Prostate gland (tissue), 2 donors: ENCODE measurements around the gene DOCK3. TPM values are rescaled to one million over a fixed set of nuclear protein-coding genes. Genes with fewer than 3 reads are reported as not detected.

Experiments used
- DNase-seq: peaks from one replicate; pipeline ENCODE4 v3.0.0-alpha.2; 2019; ENCODE audit warnings: low spot score
- H3K27ac ChIP-seq, 2 donors: fragments of 200-600 bp; sonication (generic); 2 replicates each; pipeline ENCODE4 v1.5.1; 2017 to 2019
- H3K27me3 ChIP-seq: fragments of 200-600 bp; sonication (generic); replicated peaks from 2 replicates; pipeline ENCODE4 v1.5.1; 2019; ENCODE audit not compliant: insufficient read depth
- H3K36me3 ChIP-seq, 2 donors: fragments of 200-600 bp; sonication (generic); 1 replicate in 1 of 2; 2 replicates in 1 of 2; pipeline versions ENCODE4 v1.5.1 to v1.8.1; 2017 to 2019
- H3K4me1 ChIP-seq: fragments of 200-600 bp; sonication (generic); replicated peaks from 2 replicates; pipeline ENCODE4 v1.5.1; 2019
- H3K4me3 ChIP-seq, 2 donors: fragments of 200-600 bp; sonication (generic); 2 replicates each; pipeline ENCODE4 v1.5.1; 2017 to 2019
- H3K9me3 ChIP-seq: fragments of 200-600 bp; sonication (generic); 2 replicates; pipeline ENCODE4 v1.5.1; 2017
- CTCF ChIP-seq, 4 experiments: fragments of 200-600 bp in 2 of 4; fragments of 450-650 bp in 2 of 4; sonication (generic) in 2 of 4; IDR thresholded peaks; 1 replicate in 3 of 4; 2 replicates in 1 of 4; pipeline ENCODE4 v1.5.1; 2016 to 2019; ENCODE audit warnings: antibody characterized with exemption in 4 of 4, mild to moderate bottlenecking in 2 of 4, moderate library complexity in 2 of 4
- POLR2A ChIP-seq: fragments of 450-650 bp; IDR thresholded peaks from one replicate; pipeline ENCODE4 v1.6.1; 2016; ENCODE audit warnings: antibody characterized with exemption, mild to moderate bottlenecking
- POLR2AphosphoS5 ChIP-seq: sonication (generic); formaldehyde crosslinking; IDR thresholded peaks from one replicate; pipeline ENCODE4 v1.6.1; 2017; ENCODE audit warnings: antibody characterized with exemption
- WGBS: methylation state at CpG from one replicate; pipeline ENCODE4 v1.1.5; 2018; 5-methylcytosine and 5-hydroxymethylcytosine counted together
- intact Hi-C: fragments of 100-400 bp; cut with DNase I; formaldehyde crosslinking; loops from one replicate; pipeline ENCODE4 v1.14.2; 2022
- total RNA-seq, 2 donors: library from RNA; depleted of rRNA; stranded (reverse); fragments of >200 nt; gene quantifications; one replicate each; pipeline ENCODE4 v1.1.0, GENCODE V29; 2016

DOCK3 gene
- total RNA-seq, 2 donors from 2014 or later: 0.36 to 6.3 TPM

GRCh38 chr3:51379301-51379700, 704.6 kb downstream of the DOCK3 start:
- H3K4me1 ChIP-seq: peaks cover 4% of the 10 kb centered on the region
- no peak overlapping the region for H3K27ac ChIP-seq
- 68% methylated on average over 3 of the region's 8 CpGs for WGBS
- intact Hi-C loops: no loop called here
- H3K9me3 ChIP-seq: no peaks in the 10 kb centered on the region
- DNase-seq: no peak
- no peaks in the 10 kb centered on the region for H3K36me3 ChIP-seq
- TF ChIP-seq CTCF (IDR thresholded peaks at IDR 0.05): no peak
- no peak for TF ChIP-seq POLR2AphosphoS5
- no peak for TF ChIP-seq POLR2A
- no peaks in the 10 kb centered on the region for H3K27me3 ChIP-seq
- H3K4me3 ChIP-seq: no peak overlapping the region

DNA sequence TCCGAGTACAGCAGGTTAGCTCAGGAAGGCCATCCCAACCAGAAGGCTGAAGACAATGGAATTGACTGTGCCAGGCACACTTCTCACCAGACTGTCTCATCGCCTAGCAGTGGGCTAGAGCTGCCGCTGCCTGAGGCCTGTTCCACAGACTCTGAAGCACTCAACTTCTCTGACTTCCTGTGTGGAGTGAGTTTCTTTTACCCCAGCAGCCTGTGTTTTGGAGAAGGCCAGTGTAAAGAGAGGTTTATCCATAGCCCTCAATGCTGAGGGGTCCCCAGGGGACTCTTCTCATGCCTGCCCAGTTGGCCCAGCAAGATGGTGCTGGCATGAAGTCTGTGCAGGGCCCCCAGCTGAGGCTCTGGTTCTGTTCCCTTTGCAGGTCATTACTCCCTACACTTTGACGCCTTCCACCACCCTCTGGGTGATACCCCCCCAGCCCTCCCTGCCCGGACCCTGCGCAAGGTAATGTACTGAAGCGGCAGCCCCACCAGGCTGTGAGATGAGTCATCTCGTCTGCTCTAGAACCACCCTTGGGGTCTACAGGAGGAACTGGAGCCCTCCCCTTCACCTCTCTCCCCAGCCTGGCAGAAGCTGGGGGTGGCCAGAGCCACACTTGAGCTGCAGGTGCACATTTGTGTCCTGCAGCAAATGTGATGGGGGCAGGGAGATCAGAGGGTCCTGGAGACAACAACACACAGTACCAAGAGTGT, 705.2 kb downstream of the DOCK3 start:
- no peaks in the 10 kb centered on the region for H3K9me3 ChIP-seq
- H3K27ac ChIP-seq: no peak overlapping the region
- H3K27me3 ChIP-seq: no peaks in the 10 kb centered on the region
- H3K36me3 ChIP-seq: no peaks in the 10 kb centered on the region
- TF ChIP-seq POLR2AphosphoS5 (no peak), CTCF (IDR thresholded peaks at IDR 0.05) (no peak), POLR2A (no peak)
- peaks cover 4% of the 10 kb centered on the region for H3K4me1 ChIP-seq
- no peak overlapping the region for H3K4me3 ChIP-seq
- DNase-seq: no peak
- 84% methylated on average over 8 of the region's 8 CpGs for WGBS
- intact Hi-C loops: loop anchor here (10.0 kb wide), 1 partner anchor 1025 kb away; the partner anchor contains the start of genes CYB561D2, NPRL2 and TMEM115

GRCh38 chr3:51380601-51381332, 706.0 kb downstream of the DOCK3 start:
- intact Hi-C loops: loop anchor here (10.0 kb wide), 1 partner anchor 1026 kb away; the partner anchor contains the start of genes CYB561D2, NPRL2 and TMEM115
- H3K36me3 ChIP-seq: no peaks in the 10 kb centered on the region
- H3K9me3 ChIP-seq: no peaks in the 10 kb centered on the region
- no peaks in the 10 kb centered on the region for H3K27me3 ChIP-seq
- TF ChIP-seq POLR2A (no peak), POLR2AphosphoS5 (no peak), CTCF (IDR thresholded peaks at IDR 0.05) (no peak)
- 90% methylated on average over 15 of the region's 15 CpGs for WGBS
- H3K4me1 ChIP-seq: peaks cover 6% of the 10 kb centered on the region
- DNase-seq: no peak
- H3K27ac ChIP-seq: no peak overlapping the region
- no peak overlapping the region for H3K4me3 ChIP-seq

DNA sequence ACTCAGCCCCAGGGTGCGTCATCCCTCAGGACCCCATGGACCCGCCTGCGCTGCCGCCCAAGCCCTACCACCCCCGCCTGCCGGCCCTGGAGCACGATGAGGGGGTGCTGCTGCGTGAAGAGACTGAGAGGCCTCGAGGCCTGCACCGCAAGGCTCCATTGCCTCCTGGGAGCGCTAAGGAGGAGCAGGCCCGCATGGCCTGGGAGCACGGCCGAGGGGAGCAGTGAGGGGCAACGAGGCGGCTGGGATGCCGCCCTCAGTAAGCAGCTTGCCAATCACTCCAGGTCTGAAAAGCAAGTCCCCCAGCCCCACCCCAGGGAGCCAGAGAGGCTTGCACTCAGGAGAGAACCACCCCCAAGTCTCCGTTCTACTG, 706.6 kb downstream of the DOCK3 start:
- DNase-seq: no peak
- no peak overlapping the region for H3K4me3 ChIP-seq
- no peak overlapping the region for H3K27ac ChIP-seq
- H3K36me3 ChIP-seq: no peaks in the 10 kb centered on the region
- peaks cover 8% of the 10 kb centered on the region for H3K4me1 ChIP-seq
- no peak for TF ChIP-seq POLR2A
- TF ChIP-seq POLR2AphosphoS5: no peak
- TF ChIP-seq CTCF (IDR thresholded peaks at IDR 0.05): no peak
- no peaks in the 10 kb centered on the region for H3K27me3 ChIP-seq
- WGBS: 88% methylated on average over 18 of the region's 18 CpGs
- no peaks in the 10 kb centered on the region for H3K9me3 ChIP-seq
- intact Hi-C loops: loop anchor here (10.0 kb wide), 1 partner anchor 1027 kb away; the partner anchor contains the start of genes CYB561D2, NPRL2 and TMEM115
